Loucy (cell line): ENCODE results near the gene SEMA4C.

Experiments
- EZH2phosphoT487 ChIP-seq: fragments of 200-600 bp; IDR thresholded peaks from 2 replicates; pipeline ENCODE4 v1.6.1; 2018; ENCODE audit warnings: antibody characterized with exemption, mild to moderate bottlenecking, moderate library complexity, borderline replicate concordance
- TF ChIP-seq, protein P1 (sequence below): fragments of 200-600 bp; sonication (generic); conservative IDR thresholded peaks from 2 replicates; pipeline ENCODE4 v1.5.1; 2014; ENCODE audit warnings: mild to moderate bottlenecking, antibody characterized with exemption, low read length

DNA sequence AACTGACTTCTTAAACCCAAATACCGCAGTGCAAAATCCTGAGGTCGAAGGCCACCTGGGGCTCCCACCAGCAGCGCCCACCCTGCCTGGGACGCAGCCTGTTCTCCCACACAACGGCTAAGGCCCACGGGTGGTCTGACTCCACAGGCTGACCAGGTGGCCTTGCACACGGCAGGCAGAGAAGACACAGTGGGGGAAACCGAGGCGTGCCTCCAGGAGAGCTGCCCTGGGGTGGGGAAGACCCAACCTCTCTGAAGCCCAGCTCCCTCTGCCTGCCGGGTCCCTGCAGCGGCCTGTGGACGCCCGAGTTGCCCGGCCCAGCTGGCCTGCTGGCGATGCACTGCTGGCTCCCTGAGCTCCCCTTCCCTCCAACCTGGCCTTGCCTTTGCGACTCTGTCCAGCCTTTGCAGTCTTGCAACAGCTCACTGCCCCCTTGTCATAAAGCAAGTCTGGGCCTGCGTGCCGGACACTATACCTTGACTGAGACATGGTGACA, 9.7 kb upstream of the SEMA4C start:
- TF ChIP-seq, protein P1, sequence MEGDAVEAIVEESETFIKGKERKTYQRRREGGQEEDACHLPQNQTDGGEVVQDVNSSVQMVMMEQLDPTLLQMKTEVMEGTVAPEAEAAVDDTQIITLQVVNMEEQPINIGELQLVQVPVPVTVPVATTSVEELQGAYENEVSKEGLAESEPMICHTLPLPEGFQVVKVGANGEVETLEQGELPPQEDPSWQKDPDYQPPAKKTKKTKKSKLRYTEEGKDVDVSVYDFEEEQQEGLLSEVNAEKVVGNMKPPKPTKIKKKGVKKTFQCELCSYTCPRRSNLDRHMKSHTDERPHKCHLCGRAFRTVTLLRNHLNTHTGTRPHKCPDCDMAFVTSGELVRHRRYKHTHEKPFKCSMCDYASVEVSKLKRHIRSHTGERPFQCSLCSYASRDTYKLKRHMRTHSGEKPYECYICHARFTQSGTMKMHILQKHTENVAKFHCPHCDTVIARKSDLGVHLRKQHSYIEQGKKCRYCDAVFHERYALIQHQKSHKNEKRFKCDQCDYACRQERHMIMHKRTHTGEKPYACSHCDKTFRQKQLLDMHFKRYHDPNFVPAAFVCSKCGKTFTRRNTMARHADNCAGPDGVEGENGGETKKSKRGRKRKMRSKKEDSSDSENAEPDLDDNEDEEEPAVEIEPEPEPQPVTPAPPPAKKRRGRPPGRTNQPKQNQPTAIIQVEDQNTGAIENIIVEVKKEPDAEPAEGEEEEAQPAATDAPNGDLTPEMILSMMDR, result no peak
- TF ChIP-seq EZH2phosphoT487, result no peak
